NCI-H226 (cell line): ENCODE measurements around the gene STK32B.

ENCODE experiments used
- DNase-seq: peaks from one replicate; pipeline ENCODE4 v3.0.0-alpha.2; 2015

The STK32B gene

DNA sequence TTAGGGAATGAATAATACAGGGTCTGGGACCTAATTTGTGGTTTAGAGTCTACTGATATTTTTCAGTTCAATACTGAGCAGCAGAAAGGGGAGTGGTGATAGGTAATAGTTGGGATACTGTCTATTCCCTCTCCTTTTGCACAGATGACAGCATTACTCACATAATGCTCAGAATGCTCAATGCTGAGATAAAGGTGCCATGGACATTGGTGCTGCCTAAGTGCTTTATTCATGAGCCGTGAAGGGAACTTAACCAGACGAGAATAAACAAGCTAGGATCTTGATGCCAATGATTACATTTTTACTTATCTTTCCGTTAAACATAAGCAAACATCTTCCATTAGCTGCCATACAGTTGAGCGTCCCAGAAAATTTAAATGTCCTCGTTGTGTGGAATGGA lies 75.6 kb downstream of the STK32B start:
- DNase-seq = no peak

DNA sequence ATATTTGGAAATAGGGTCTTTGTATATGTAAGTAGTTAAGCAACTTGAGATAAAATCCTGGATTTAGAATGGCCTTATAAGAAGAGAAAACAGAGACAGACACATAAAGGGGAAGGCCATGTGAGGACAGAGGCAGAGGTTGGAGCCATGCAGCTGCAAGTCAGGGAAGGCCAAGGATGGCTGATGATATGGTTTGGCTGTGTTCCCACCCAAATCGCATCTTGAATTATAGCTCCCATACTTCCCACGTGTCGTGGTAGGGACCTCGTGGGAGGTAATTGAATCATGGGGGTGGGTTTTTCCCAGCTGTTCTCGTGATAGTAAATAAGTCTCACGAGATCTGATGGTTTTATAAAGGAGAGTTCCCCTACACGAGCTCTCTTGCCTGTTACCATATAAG lies 76.3 kb downstream of the STK32B start:
- DNase-seq = no peak

DNA sequence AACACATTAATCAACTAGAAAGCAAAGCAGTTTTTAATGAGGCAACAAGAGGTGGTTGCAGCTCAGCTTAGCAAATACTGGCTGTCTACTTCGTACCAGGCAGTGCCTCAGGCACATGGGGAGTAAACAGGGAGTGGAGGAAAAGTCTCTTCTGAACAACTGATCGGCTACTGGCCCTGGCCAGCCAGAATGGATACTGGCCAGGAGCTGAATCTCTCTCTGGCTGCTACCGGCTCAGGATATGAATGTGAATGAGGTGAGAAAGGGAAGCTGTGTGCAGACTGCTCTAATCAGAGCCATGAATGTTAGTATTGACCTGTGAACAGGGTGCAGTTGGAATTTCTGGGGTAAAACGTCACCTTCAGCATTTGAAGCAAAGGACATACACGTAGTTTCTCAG lies 77.3 kb downstream of the STK32B start:
- no peak for DNase-seq

DNA sequence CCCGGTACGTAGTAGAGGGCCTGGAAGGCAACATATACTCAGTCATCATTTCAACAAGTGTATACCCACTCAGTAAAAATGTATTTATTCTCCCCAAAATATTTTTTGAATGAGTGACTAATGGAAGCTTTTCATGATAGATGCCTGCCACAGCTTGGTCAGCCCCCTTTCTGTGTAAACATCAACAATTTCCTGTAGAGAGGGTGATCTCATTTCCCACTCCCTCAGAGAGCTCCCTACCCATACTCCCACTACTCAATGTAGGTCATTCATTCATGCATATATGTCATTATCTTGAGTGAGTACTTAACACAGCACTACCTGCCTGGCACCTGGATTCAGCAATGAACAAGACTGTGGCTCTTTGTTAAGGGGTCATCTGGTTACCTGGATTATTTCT lies 81.9 kb downstream of the STK32B start:
- DNase-seq = no peak

DNA sequence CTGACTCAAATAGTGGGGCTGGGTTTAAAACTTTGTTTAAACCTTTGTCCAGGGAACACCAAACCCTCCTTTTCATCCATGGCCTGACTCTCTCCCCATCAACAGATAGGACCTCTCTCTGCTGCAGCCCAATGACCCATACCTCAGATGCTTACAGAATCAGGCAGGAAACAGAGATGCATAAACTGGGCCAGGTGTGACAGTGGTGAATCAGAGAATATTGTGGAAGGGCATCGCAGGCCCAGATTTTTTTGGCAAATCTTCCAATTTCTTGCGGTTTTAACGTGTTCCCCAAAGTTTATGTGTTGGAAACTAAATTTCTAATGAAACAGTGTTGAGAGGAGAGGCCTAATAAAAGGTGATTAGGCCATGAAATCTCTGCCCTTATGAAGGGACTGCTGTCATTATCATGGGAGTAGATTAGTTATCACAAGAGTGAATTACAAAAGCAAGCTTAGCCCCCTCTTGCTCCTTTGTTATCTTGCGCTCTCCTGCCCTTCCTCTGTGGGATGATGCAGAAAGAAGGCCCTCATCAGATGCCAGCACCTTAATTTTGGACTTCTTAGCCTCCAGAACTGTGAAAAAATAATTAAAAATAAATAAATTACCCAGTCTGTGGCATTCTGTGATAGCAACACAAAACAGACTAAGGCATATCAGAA lies 82.8 kb downstream of the STK32B start:
- DNase-seq = no peak

DNA sequence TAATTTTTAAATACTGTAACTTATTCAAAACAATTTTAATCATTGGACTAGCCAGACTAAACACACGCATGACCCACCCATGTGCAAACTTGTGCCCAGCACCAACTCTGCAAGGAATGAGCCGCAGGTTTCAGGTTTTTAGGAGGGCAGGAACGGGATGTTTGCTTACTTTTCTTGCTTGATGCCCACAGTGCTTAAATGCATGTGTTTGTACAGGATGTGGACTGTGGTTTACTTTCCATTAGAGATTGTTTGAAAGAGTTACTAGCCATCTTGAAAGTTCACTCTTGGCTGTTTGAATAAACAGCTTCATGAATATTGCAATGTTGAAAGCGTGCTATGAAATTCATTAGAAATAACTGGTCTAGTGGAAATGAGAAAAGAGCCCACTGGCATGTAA lies 83.3 kb downstream of the STK32B start:
- DNase-seq = no peak

DNA sequence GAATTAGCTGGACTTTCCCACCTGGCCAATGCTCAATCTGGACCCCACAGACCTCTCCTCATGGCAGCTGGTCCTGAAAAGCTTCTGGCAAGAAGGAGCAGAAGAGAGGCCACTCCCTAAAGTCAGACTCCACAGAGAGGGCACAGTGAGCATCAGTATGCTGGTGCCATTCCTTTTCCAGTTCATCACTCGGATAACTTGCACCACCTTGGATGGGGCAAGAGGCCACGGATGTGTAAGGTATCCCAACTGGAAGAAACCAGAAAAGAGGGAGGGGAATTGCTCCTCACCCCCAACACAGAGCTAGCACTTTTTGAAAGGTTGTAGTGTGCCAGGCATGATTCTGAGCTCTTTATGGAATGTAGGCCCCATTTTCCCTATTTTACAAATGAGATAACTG lies 85.9 kb downstream of the STK32B start:
- DNase-seq = no peak

DNA sequence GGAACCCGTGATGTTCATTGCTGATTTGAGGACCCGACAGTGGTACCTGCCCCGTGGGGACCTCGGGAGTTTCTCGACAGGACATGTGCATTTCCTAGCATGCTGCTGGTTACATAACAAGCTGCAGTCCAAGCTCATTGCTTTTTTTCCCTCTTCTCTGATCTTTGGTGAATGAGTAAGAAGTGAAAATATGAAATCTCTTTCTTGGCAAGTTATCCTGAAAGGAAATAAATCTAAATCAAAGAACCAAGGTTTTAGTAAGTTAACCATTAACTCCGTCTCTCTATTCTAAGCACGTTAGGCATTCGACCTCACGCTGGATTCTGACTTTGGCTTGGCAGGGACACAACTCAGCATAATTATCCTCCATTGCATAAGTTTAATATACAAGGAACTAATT lies 86.6 kb downstream of the STK32B start:
- no peak for DNase-seq

DNA sequence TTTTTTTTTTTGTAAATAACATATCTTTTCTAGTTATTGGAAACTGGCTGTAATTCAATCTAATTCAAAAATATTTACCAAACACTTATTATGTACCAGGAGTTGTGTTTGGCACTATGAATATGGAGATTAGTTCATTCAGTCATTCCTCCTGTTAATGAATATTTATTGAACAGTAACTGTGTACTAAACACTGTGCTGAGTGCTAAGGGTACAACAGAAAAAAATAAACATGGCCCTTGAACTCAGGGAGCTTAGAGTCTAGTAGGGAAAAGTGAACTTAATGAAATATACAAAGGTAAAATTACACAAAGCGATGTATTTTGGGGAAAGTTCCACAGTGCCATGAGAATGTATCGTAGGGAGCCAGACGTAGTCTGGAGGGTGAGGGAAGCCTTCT lies 87.1 kb downstream of the STK32B start:
- DNase-seq = no peak

DNA sequence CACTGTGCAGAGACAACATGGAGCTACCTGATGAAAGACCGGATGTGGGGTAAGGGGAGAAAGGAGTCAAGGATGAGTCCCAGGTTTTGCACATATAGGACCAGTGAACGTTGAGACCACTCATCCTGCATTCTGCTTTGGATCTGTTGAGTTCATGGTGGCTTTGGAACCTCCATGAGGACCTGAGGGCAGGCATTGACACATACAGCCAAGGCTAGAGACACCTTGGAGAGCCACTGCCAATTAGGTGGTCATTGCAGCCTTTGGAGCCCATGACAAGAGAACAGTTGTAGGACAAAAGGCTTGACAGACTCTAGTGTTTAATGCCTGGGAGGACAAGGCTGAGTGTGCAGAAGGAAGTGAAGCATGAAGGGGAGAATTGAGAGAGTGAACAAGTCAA lies 87.9 kb downstream of the STK32B start:
- no peak for DNase-seq

DNA sequence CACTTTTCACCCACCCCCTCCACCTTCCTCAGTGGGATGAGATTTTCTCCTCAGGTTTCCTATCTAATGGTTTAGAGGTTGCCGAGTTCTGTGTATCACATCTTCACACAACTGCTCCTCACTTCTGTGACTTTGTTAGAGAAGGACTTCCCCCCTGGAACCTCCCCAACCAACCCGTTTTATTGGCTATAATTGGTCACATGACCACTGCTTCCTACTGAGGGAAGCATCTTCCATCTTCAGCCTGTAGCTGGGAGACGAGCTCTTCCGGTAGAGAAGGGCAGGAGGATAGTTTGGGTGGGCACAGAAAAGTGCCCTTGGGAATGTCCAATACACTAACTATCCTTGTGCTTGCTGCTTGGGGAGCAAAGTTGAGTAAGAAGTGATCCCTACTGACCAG lies 90.5 kb downstream of the STK32B start:
- no peak for DNase-seq

DNA sequence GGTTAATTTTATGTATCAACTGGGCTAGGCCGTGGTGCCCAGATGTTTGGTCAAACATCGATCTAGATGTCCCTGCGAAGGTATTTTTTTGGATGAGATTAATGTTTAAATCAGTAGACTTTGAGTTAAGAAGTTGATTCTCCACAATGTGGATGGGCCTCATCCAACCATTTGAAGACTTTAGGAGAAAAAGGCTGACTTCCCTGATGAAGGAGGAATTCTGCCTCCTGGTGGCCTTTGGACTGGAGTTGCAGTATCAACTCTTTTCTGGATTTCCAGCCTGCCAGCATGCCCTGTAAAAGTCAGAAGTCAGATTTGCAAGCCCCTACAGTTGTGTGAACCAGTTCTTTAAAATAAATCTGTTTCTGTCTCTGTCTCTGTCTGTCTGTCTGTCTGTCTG lies 91.4 kb downstream of the STK32B start:
- DNase-seq = no peak

DNA sequence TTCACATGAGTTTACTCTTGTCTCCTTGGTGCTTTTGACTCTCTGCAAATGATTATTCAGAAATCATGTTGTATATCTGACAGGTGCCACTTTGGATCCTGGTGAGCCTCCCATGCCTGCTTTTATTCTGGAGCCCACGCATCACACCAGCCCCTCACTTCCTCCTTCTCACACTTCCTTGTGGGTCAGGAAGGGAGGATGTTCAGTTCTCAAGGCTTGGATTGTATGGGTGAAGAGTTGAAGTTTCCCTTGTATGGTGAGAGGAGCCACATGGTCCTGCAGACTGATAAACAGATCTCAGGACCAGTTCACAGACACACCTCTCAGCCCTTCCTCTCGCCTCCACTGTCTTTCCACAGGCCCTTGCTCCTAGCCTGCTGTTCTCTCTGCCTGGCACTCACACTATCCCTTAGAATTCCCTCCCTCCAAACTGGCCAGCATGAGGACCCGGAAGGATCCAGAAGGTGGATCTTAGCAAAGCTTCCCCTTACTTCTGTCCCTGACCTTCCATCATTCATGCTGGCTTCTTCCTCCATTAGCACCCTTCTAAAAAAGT lies 92.1 kb downstream of the STK32B start:
- no peak for DNase-seq

DNA sequence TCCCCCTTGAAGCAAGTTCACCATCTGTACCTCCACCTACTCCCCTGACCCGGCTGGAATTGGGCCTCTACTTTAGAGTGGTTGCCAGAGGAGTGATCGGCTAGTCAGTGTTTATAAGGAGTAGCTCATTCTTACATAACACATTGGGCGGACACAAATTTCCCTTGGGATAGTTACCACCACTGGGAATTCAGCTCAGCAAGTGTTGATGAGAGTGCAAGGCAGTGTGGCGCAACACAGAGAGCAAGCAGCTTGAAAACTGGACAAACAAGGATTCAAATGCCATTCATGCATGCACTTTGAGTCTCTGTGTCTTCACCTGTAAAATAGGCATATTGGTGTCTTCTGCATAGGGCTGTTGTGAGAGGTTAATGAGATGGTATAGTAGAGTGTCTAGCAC lies 92.7 kb downstream of the STK32B start:
- no peak for DNase-seq

DNA sequence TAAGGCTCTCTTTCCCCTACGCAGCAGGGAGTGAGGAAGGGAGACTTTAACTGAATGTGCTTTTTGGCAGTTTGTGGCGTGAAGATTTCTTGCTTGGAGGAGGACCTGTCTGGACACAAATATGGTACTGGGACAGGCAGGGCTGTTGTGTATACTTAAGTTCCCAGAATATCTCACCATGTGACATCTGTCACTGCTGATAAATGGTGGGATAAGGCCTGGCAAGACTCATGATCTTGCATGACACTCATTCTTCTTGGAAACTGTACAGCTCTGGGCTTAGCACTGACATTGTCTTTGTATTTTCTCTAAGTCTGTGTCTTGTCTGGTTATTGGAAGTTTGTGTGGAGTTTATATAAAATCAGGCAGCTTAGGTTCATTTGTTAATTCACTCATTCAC lies 93.1 kb downstream of the STK32B start:
- DNase-seq = no peak

DNA sequence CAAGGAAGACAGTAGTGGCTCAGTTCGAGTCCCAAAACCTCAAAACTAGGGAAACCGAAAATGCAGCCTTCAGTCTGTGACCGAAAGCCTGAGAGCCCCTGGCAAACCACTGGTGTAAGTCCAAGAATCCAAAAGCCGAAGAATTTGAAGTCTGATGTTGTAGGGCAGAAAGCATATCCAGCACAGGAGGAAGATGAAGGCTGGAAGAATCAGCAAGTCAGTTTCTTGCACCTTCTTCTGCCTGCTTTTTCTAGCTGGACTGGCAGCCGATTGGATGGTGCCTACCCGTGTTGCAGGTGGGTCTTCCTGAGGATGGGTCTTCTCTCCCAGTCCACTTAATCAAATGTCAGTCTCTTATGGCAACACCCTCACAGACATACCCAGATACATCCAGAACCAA lies 95.0 kb downstream of the STK32B start:
- DNase-seq = no peak

DNA sequence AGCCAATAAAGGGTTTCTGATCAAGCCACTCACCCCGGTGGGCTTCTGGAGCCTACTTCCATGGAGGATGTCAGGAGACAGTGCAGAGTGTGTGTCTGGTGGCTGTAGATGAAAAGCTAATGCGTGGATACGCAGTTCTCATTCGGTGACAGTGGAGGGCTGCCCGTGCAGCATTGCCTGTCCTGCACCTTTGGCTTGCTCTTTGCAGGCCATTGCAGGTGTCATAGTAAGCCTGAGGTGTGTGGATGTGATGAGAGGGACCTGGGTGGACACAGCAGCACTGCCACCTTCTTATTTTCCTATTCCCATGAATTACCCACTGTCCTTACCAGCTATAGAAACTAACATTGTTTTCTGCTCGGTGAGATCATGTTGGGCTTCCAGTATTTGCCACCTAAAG lies 101.2 kb downstream of the STK32B start:
- DNase-seq = no peak

DNA sequence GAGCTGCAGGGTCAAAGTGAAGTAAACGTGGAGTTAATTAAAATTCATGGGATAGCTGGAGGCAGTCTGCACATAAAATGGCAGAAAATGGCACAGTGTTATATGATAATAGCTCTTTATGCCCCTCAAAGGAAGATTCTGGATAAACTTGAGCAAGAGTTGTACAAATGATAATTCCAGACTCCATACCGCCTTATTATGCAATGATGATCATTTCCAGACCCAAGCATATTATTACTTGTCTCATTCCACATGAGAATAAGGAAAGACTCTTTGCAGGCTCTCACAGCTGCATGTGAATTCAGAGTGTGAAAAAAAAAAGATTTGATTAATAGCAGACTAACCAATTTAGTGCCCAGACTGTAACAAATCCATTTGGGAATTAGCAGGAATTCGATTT lies 105.4 kb downstream of the STK32B start:
- DNase-seq = no peak

DNA sequence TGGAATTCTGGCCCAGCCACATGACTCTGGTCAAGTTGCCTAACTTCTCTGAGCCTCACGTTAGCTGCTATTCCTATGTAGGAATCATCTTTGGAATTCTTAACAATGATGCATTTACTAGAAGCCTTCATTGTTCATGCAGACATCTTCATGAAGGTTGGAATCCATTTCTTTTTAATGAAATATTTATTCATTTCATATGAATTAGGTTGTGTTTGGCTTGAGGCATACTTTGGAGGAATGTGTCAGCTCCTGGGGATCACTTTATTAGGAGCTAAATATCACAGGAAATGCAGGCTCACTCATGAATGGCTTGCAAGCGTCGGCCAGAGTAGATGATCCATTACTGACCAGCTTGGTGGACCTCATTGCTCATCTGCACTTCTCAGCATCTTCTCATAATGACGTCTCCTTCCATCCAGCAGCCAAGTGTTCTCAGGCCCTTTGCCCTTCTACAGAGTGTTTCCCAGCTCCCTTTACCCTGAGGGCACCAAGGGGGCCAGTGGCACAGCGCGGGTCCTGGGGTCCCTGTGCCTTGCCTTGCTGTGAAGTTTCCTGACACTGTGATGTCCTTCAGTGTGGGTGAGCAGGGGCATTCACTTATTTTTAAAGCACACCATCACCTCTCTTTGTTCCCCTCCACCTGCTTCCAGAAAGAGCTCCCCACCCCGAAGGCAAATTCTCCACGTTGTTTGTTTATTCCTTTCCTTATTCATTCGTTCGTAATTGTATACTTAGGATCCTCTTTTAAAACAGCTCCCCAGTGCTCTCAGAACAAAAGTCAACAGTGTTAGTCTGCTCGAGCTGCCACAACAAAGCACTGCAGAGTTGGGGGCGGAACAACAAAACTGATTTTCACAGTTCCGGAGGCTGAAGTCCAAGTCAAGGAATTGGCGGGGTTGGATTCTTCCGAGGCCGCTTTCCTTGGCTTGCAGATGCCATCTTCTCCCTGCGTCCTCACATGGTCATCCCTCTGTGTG lies 106.8 kb downstream of the STK32B start:
- no peak for DNase-seq

DNA sequence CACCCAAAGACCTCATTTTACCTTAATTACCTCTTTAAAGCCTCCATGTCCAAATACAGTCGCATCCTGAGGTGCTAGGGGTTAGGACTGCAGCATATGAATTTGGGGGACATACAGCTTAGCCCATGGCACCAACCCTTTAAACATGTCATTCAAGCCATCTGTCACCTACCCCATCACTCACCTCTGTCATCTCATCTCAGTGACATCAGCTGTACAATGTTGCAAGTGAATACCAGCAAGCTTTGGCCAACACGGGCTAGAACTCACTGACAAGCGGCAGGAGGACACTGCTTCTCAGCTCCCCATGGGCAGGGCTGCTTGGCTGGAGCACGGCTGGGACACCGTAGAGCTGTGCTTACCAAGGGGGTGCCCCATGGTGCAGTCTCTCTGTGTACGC lies 107.5 kb downstream of the STK32B start:
- DNase-seq = no peak

DNA sequence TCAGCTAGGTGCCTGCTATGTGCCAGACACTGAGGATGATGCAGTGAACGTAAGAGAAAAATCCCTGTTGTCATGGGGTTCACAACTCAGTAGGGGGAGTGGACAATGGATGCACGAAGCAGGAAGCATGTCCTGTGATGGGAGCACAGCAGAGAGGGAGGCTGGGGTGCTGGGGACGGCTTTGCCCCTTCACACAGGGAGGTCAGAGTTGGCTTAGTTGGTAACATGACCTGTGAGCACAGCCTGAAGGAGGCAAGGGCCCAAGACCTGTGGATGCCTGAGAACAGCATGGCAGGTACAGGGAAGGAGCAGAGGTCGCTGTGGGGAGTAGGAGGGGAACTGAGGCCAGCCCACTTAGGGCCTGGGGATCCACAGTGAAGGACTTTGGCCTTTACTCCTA lies 109.4 kb downstream of the STK32B start:
- DNase-seq = no peak

DNA sequence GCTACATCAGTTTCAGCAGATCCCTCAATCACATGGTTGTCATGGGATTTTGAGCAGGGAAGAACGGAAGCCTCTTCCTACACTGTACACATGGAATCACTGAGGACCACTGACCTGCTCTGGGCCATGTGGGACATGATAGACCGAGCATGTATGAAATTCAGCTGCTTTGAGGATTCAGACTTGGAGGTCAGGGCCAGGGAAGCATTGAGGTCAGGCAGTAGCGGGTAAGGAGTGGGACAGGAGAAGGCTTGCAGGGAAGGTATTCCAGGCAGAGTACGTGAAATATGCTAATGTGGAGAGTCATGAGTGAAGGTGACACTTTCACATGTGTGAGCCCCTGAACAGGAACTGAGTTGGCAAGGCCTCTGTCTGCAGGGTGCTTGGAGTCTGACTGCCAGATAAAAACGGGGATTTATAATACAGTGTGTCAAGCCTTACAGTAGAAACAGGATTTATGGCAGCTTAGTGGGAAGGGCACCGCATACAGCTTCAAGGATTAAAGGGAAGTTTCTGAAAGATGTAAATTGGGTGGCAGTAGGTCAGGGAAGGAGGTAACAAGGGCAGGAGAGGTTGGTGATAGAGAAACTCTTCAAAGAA lies 111.7 kb downstream of the STK32B start:
- DNase-seq = no peak

DNA sequence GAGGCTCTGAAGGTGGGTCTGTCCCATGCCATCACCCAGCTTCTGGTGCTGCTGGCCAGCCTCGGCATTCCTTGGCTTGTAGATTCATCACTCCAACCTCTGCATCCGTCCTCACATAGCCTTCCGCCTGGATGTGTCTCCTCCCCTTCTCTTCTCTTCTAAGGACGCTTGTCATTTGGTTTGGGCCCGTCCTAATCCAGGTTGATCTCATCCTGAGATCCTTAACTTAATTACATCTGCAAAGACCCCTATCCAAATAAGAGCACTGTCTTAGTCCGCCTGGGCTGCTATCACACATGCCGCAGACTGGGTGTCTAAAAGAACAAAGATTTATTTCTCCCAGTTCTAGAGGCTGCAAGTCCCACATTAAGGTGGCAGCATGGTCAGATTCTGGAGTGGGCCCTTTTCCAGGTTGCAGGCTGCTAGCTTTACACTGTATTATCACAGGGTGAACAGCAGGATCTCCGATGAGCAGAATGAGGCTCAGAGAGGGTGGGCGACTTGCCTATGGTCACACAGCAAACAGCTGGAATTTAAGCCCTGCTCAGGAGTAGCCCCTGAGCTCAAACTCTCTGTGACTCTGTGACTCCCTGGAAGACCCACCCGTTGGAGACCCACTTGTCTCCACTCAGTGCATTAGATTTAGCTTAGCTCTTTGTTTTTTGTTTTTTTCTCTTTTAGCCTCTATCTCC lies 113.1 kb downstream of the STK32B start:
- DNase-seq = no peak
